Naive B cell (primary cell): Measurements from ENCODE around the gene CKB. TPM values are rescaled to one million over a fixed set of nuclear protein-coding genes. Genes with fewer than 3 reads are reported as not detected.

Experiments used
- ATAC-seq, 2 donors: fragments of 150-1000 bp; cut with Tn5 transposase; 2 replicates each; pipeline ENCODE4 v1.10.0; 2021; ENCODE audit warnings: low read depth in 2 of 2, mild to moderate bottlenecking in 2 of 2, moderate library complexity in 2 of 2
- DNase-seq: peaks from one replicate; pipeline ENCODE4 v3.0.0; 2022
- H3K27ac Mint-ChIP-seq, 6 donors: one replicate each; pipeline ENCODE4 v1.8.0; 2020 to 2022; ENCODE audit warnings: mild to moderate bottlenecking in 6 of 6, mixed read lengths in 6 of 6, moderate library complexity in 5 of 6, inconsistent platforms in 2 of 6
- H3K27me3 Mint-ChIP-seq, 3 donors: one replicate each; pipeline ENCODE4 v1.8.0; 2021 to 2022; ENCODE audit warnings: mixed read lengths in 3 of 3, mild to moderate bottlenecking in 1 of 3
- H3K36me3 Mint-ChIP-seq, 2 donors: one replicate each; pipeline ENCODE4 v1.8.0; 2020 to 2022; ENCODE audit warnings: mixed read lengths in 2 of 2, inconsistent platforms in 1 of 2, mild to moderate bottlenecking in 1 of 2
- H3K4me1 Mint-ChIP-seq, 3 donors: one replicate each; pipeline ENCODE4 v1.8.0; 2020 to 2022; ENCODE audit warnings: mixed read lengths in 3 of 3, inconsistent platforms in 1 of 3, mild to moderate bottlenecking in 1 of 3, moderate library complexity in 1 of 3
- H3K4me3 Mint-ChIP-seq, 8 donors: one replicate each; pipeline ENCODE4 v1.8.0; 2020 to 2022; ENCODE audit warnings: mild to moderate bottlenecking in 8 of 8, mixed read lengths in 8 of 8, moderate library complexity in 8 of 8, inconsistent platforms in 2 of 8
- H3K9me3 Mint-ChIP-seq, 7 donors: one replicate each; pipeline ENCODE4 v1.8.0; 2020 to 2022; ENCODE audit warnings: mixed read lengths in 7 of 7, mild to moderate bottlenecking in 5 of 7, inconsistent platforms in 2 of 7, moderate library complexity in 1 of 7
- polyA plus RNA-seq, 6 donors: library from polyadenylated mRNA; unstranded; fragments of 300-500 nt; fragmentation: Illumina TruSeq; gene quantifications; one replicate each; pipeline ENCODE4 v1.2.3, GENCODE V29; 2021; ENCODE audit warnings: low read depth in 6 of 6

The CKB gene
- polyA plus RNA-seq, 6 donors from 2014 or later: 0.80 to 1.00 TPM; not detected in 4

DNA sequence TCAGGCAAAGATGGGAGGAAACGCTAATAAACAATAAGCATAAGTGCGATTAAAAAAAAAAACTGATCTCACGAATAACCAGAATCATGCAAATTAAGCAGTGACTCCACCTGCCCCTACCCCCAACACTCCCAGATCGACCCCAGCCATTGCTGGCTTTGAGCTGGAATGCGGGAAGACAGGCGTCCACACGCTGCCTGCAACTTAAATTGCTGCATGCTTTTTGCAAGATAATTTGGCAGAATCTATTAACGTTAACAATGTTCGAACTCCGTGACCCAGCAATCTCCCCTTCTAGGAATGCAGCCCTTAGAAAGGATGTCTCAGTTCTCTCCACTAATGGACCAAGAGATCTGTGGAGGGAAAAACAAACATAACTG is 935 bp upstream of the CKB start:
- Mint-ChIP-seq H3K36me3 (no peaks in the 10 kb centered on the region), H3K27ac (no peak overlapping the region), H3K4me3 (peak overlapping the region; percentile 35 to 73 (median 49)), H3K9me3 (no peaks in the 10 kb centered on the region), H3K27me3 (peaks cover 0 to 13% (median 12%) of the 10 kb centered on the region in 3 donors), H3K4me1 (peaks cover 22 to 35% (median 35%) of the 10 kb centered on the region in 3 donors)
- DNase-seq (no peak), ATAC-seq (no peak)

DNA sequence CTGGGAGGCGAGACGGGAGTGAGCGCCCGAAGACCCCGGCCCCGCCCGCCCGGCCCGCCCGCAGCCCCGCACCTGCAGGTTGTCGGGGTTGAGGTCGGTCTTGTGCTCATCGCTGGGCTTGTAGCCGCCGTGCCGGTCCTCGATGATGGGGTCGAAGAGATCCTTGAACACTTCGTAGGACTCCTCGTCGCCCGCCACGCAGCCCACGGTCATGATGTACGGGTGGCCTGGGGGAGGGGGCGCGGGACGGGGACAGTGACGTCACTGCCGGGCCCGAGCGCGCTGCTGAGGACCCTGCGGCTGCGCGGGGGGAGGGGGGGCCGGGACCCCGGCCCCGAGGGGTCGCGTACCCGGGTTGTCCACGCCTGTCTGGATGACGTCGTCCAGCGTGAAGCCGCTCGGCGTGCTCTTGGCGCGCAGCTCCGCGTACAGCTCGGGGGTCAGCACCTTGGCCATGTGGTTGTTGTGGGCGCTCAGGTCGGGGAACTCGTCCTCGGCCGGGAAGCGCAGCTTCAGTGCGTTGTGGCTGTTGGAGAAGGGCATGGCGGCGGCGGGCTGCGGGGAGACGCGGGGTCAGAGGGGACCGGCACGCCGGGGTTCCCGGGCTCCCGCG is 573 bp downstream of the CKB start:
- H3K4me1 Mint-ChIP-seq: peaks cover 11 to 23% (median 21%) of the 10 kb centered on the region in 3 donors
- H3K36me3 Mint-ChIP-seq: no peaks in the 10 kb centered on the region
- H3K27ac Mint-ChIP-seq: no peak overlapping the region
- H3K4me3 Mint-ChIP-seq: peak overlapping the region; percentile 33 to 75 (median 65)
- no peak for DNase-seq
- ATAC-seq: peak in 1 of 2 donors; percentile 6
- peaks cover 0 to 13% (median 12%) of the 10 kb centered on the region in 3 donors for H3K27me3 Mint-ChIP-seq
- H3K9me3 Mint-ChIP-seq: no peaks in the 10 kb centered on the region

DNA sequence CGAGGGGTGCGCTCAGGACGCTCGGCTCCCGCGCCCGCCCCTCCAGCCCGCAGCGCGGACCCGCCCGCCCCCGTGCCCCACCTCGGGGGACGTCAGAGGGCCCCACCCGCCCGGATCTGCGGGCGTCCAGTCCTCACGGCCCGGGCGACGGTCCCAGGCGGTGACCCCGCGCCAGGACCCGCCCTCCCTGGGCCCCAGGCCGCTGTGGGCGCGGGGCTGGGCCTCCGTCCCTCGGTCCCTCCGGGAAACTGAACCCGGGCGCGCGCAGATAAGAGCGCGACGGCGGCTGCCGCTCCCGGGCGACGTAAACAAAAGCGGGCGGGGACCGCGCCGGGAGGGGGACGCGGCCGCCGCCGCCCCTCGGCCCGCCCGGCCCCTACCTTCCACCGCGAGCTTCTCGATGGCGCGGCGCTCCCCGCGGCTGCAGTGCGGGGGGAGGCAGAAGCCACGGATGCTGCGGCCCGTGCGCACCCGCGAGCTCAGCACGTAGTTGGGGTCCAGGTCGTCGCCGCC is 1.1 kb downstream of the CKB start:
- ATAC-seq (peak; percentile 11 to 35), DNase-seq (no peak)
- no peaks in the 10 kb centered on the region for H3K36me3 Mint-ChIP-seq
- peak overlapping the region in 4 of 8 donors; percentile 48 to 89 (median 58) for H3K4me3 Mint-ChIP-seq
- no peak overlapping the region for H3K27ac Mint-ChIP-seq
- H3K4me1 Mint-ChIP-seq: peaks cover 9 to 17% (median 15%) of the 10 kb centered on the region in 3 donors
- peaks cover 0 to 13% (median 12%) of the 10 kb centered on the region in 3 donors for H3K27me3 Mint-ChIP-seq
- H3K9me3 Mint-ChIP-seq: no peaks in the 10 kb centered on the region

DNA sequence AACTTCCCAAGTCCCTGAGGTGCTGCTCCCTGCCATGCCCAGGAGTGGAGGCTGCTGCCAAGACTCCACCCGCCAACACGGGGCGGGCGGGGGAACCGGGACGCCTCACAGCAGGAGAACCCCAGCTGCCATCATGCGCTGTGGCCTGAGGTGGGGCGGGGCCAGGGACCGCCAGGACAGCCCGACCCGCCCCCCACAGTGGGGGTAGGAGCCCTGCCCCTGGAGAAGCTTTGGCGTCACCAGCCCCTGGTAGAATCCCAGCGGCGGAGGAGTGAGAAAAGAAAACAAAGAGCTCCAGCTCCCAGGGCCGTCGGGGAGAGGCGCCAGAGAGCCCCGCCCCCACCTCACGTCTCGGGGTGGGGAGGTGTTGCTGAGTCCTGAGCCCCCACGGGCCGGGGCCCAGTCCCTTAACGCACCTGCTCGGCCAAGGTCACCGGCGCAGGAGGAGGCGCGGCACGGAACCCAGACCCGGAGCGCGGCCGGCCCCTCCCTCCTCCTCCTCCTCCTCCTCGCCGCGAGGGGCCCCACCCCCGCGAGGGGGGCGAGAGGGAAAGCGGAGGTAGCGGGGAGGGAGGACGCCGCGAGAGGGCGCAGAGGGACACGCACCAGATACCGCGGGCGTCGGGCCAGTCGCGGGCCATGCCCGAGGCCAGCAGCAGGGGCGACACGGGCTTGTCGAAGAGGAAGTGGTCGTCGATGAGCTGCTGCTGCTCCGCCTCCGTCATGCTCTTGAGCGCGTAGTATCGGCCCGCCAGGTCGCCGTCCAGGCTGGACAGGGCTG is 1.8 kb downstream of the CKB start:
- ATAC-seq (peak; percentile 71 to 72), DNase-seq (peak; percentile 73)
- Mint-ChIP-seq H3K9me3 (no peaks in the 10 kb centered on the region), H3K27ac (no peak overlapping the region), H3K36me3 (no peaks in the 10 kb centered on the region), H3K4me1 (peaks cover 7 to 15% (median 13%) of the 10 kb centered on the region in 3 donors), H3K4me3 (peak overlapping the region; percentile 51 to 89 (median 60)), H3K27me3 (peaks cover 0 to 13% (median 12%) of the 10 kb centered on the region in 3 donors)

DNA sequence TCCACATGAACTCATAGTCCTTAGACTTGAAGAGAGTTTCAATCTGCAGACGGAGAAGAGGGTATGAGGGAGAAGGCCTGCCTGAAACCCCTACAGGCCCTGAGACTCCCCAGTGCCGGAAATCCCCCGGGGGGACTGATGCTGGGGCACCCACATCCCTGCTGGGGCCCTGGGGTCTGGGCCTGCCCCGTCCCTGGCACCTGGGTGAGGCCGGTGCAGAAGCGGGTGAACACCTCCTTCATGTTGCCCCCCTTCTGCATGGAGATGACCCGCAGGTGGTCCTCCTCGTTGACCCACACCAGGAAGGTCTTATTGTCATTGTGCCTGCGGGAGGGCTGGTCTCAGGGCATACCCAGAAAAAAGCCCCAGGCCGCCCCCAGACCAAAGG is 2.4 kb downstream of the CKB start:
- Mint-ChIP-seq H3K27ac (peak overlapping the region in 1 of 6 donors; percentile 80), H3K36me3 (no peaks in the 10 kb centered on the region), H3K4me1 (peaks cover 7 to 11% (median 9%) of the 10 kb centered on the region in 3 donors), H3K9me3 (no peaks in the 10 kb centered on the region), H3K27me3 (peaks cover 0 to 13% (median 12%) of the 10 kb centered on the region in 3 donors), H3K4me3 (peak overlapping the region; percentile 37 to 75 (median 65))
- DNase-seq (no peak), ATAC-seq (no peak)

DNA sequence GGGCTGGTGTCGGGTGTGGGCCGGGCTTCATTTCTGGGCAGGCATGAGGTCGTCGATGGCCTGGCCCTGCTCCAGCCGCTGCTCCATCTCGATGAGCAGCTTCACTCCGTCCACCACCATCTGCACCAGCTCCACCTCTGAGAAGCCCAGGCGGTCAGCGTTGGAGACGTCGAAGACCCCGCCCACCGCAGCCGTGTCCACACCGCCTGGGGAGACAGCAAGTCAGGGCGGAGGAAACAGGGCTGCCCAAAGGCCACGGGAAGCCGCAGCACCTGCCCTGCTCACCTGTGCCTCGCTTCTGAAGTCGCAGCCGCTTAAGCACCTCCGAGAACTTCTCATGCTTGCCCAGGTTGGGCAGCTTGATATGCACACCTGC is 2.8 kb downstream of the CKB start:
- H3K27ac Mint-ChIP-seq: peak overlapping the region in 2 of 6 donors; percentile 45 to 80
- H3K27me3 Mint-ChIP-seq: peaks cover 0 to 13% (median 12%) of the 10 kb centered on the region in 3 donors
- ATAC-seq: no peak
- H3K9me3 Mint-ChIP-seq: no peaks in the 10 kb centered on the region
- H3K4me3 Mint-ChIP-seq: peak overlapping the region; percentile 41 to 86 (median 66)
- H3K4me1 Mint-ChIP-seq: peaks cover 7 to 11% (median 9%) of the 10 kb centered on the region in 3 donors
- DNase-seq: no peak
- no peaks in the 10 kb centered on the region for H3K36me3 Mint-ChIP-seq

DNA sequence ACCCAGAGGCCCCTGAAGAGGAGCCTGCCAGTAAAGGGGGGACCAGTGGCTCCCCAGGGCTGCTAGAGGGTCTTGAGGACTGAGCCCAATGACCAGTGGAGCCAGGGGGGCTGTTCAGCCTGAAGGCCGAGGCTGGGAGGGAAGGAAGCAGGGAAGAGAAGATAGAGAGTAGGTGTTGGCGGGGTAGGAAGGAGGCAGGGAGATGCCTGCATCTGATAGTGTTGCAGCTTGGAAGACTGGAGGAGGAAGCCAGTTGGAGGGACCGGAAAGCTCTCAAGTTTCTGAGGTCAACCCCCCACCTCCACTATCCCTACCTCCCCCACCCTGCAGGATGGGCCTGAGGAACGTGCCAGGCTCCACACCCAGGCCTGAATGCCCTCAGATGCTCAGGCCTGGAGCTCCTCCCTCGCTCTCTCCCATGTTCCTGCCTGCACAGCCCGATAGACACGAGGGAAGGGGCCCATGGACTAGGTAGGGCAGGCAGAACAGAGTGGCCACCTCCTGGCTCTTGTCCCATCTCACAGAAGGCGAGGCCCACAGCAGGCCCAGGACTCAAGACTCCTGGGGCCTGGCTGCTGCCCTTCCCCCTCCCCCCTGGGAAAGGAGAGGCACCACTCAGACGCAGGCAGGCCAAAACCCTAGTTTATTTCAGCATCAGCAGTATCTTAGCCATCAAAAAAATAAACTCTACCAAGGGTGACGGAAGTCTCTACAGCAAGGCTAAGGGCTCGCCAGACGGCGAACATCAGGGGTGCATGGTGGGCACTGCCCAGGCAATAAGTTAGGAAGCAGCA is 3.4 kb downstream of the CKB start:
- Mint-ChIP-seq H3K27ac (peak overlapping the region in 4 of 6 donors; percentile 10 to 60 (median 47)), H3K4me1 (peaks cover 7 to 11% (median 9%) of the 10 kb centered on the region in 3 donors), H3K36me3 (no peaks in the 10 kb centered on the region), H3K9me3 (no peaks in the 10 kb centered on the region), H3K4me3 (peak overlapping the region; percentile 37 to 88 (median 70)), H3K27me3 (peaks cover 0 to 13% (median 12%) of the 10 kb centered on the region in 3 donors)
- DNase-seq: no peak
- ATAC-seq: no peak

DNA sequence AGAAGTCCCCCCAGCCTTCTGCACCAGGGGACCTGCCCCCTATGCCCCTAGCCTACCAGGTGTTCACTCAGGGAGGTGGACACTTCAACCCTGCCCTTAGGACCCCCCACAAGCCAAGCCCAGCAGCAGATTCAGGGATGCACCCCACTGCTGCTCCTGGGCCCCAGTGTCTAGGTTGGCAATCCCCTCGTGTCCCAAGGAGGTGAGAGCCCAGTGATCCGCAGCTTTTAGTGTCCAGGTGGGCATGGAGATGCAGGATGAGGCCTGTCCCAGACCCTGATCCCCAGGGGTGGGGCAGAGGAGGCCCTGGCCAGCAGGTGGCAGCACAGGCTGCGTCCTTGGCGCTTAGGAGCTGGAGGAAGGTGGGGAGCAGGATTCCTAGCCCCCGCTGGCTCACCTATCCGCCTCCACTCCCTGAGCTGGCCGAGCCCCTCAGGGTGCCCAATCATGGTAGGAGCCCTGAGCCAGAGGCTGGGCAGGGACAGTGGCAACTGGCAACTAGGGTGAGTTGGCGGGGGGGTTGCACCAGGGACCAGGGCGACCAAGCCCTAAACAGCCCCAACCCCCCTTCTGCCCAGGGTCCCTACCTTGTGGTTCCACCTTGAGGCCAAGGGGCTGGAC is 4.1 kb downstream of the CKB start:
- H3K27ac Mint-ChIP-seq: peak overlapping the region in 1 of 6 donors; percentile 10
- DNase-seq (peak; percentile 46), ATAC-seq (peak in 1 of 2 donors; percentile 27)
- peaks cover 7 to 11% (median 8%) of the 10 kb centered on the region in 3 donors for H3K4me1 Mint-ChIP-seq
- no peaks in the 10 kb centered on the region for H3K9me3 Mint-ChIP-seq
- H3K4me3 Mint-ChIP-seq: peak overlapping the region in 2 of 8 donors; percentile 65 to 75
- H3K27me3 Mint-ChIP-seq: peaks cover 0 to 13% (median 9%) of the 10 kb centered on the region in 3 donors
- no peaks in the 10 kb centered on the region for H3K36me3 Mint-ChIP-seq

DNA sequence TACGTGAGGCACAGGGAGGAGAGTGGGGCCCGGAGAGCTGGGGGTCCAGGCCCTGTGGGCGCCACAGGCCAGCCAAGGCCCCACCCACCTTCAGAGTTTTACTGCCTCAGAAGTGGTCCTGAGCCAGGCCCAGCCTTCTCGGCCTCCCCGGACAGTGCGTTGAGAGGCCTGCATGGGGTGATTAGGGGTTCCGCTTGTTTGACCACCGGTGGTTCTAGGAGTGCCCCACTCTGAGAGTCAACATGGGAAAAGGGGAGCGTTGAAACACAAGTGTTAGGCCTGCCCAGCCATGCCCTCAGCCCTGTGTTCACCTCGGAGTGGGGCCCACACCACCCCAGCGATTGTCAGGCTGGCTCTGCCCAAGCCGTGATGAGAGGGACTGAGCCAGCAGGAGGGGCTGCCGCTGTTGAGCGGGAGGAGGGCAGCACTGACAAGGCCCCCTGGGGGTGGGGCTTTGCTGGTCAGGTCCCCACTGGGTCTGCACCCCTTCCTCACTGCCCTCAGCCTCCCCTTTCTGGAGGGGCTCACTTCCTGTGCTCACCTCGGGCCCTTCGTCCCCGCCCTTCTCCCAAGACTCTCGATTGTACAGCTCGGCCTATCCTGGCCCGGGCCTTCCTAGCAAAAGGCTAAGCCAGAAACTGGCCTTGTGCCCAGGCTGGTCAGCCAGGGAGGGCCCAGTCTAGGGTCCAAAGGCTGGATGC is 4.8 kb downstream of the CKB start:
- ATAC-seq: no peak
- no peak overlapping the region for H3K27ac Mint-ChIP-seq
- peaks cover 7 to 11% (median 7%) of the 10 kb centered on the region in 3 donors for H3K4me1 Mint-ChIP-seq
- H3K4me3 Mint-ChIP-seq: peak overlapping the region in 1 of 8 donors; percentile 75
- H3K27me3 Mint-ChIP-seq: peaks cover 0 to 13% (median 8%) of the 10 kb centered on the region in 3 donors
- no peaks in the 10 kb centered on the region for H3K36me3 Mint-ChIP-seq
- no peak for DNase-seq
- H3K9me3 Mint-ChIP-seq: no peaks in the 10 kb centered on the region

DNA sequence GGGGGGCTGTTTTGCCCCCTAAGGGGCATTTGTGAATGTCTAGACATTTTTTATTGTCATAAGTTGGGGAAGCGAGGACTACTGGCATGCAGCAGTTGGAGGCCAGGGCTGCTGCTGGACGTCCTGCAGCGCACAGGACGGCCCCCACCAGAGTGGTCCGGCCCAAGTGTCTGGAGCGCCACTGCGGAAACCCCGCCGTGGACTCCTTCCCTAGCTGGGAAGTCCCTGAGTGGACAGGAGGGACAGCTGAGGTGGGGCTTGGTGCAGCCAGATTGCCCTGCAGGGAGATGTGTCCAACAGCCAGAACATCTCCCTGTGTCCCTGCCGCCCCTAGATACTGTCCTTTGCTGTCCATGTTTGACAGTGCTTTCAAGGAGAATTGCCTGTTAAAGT is 5.5 kb downstream of the CKB start:
- H3K4me3 Mint-ChIP-seq: peak overlapping the region in 1 of 8 donors; percentile 63

DNA sequence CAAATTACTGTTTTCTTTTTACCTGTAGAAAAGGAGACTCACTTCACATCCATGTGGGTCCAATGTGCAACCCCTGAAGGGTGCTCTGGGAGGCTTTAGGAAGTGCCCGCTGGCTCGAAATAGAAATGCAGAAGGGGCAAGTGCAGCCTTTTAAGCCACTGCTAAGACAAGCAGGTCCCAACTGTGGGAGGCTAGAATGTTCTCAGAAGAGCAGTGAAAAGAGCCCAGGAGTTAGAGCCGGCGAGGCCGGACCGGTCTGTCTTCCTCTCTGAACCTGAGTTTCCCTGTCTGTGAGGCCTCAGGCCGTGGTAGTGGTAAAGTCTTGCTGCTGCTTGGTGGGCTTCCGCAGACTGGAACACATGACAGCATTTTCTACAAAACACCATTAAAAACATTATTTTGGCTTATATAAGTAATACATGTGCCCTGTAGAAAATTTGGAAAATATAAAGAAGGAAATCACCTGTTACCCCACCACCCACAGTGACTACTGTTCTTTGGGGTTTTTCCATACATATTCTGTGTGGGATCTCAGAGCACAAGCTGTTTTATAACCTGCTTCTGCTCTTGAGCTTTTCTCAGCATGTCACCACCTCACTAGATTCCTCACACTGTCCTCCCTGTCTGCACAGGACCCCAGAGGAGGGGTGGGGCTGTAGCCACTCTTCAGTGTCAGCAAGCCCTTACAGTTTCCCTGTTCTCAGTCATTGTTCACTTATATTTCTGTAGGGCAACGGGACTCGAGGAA is 6.0 kb downstream of the CKB start:
- Mint-ChIP-seq H3K4me3 (peak overlapping the region in 1 of 8 donors; percentile 63), H3K36me3 (no peaks in the 10 kb centered on the region), H3K27me3 (peaks cover 0 to 13% (median 8%) of the 10 kb centered on the region in 3 donors), H3K4me1 (peaks cover 7 to 11% (median 7%) of the 10 kb centered on the region in 3 donors), H3K27ac (peak overlapping the region in 1 of 6 donors; percentile 47), H3K9me3 (no peaks in the 10 kb centered on the region)
- ATAC-seq: no peak
- no peak for DNase-seq

More for the DNA sequence above, 5.5 kb downstream of the CKB start:
- H3K4me1 Mint-ChIP-seq: peaks cover 7 to 11% (median 7%) of the 10 kb centered on the region in 3 donors
- H3K27ac Mint-ChIP-seq: peak overlapping the region in 1 of 6 donors; percentile 47
- ATAC-seq (no peak), DNase-seq (no peak)
- H3K27me3 Mint-ChIP-seq: peaks cover 0 to 13% (median 8%) of the 10 kb centered on the region in 3 donors
- no peaks in the 10 kb centered on the region for H3K9me3 Mint-ChIP-seq
- H3K36me3 Mint-ChIP-seq: no peaks in the 10 kb centered on the region
